H1 (cell line): ENCODE results near the gene ITGB2. TPM values are rescaled to one million over a fixed set of nuclear protein-coding genes. Genes with fewer than 3 reads are reported as not detected.
A peak's percentile ranks its signal among the peaks of the same experiment; 100 is the strongest.

Source experiments
- CTCF ChIA-PET: fragments of 300-600 bp; sonication (Branson Sonifier 250); formaldehyde crosslinking; loops from one replicate; lab custom pipeline; 2021; ENCODE audit not compliant: partially characterized antibody; lab: Charles Lee
- POLR2A ChIA-PET: fragments of 300-600 bp; sonication (Branson Sonifier 250); formaldehyde crosslinking; loops from one replicate; lab custom pipeline; 2021; ENCODE audit warnings: inconsistent platforms; ENCODE audit not compliant: partially characterized antibody; lab: Charles Lee
- DNase-seq, 2 experiments: peaks; one replicate each; pipeline versions ENCODE4 v3.0.0 to v3.0.0-alpha.2; 2010 to 2022; ENCODE audit warnings: low spot score in 2 of 2, low read depth in 1 of 2, mixed read lengths in 1 of 2
- FAIRE-seq: peaks from 2 replicates; lab custom pipeline; 2011; peaks lifted over from hg19 to GRCh38; lab: Jason Lieb, UNC
- H2AFZ ChIP-seq: 2 replicates; pipeline ENCODE4 v1.8.1; 2012; ENCODE audit warnings: low read length, inconsistent platforms
- H2AK5ac ChIP-seq: 2 replicates; pipeline ENCODE4 v1.6.1; 2013; ENCODE audit warnings: low read depth, low read length
- H2BK120ac ChIP-seq: replicated peaks from 2 replicates; pipeline ENCODE3; 2013; ENCODE audit warnings: low read depth, low read length, inconsistent platforms
- H2BK12ac ChIP-seq: 2 replicates; pipeline ENCODE4 v1.6.1; 2013; ENCODE audit warnings: low read depth, low read length
- H2BK15ac ChIP-seq: 2 replicates; pipeline ENCODE4 v1.6.1; 2013; ENCODE audit warnings: low read length
- H2BK20ac ChIP-seq: 2 replicates; pipeline ENCODE4 v1.6.1; 2013; ENCODE audit warnings: low read length
- H2BK5ac ChIP-seq: 2 replicates; pipeline ENCODE4 v1.6.1; 2013; ENCODE audit warnings: low read depth, low read length
- H3K14ac ChIP-seq: 2 replicates; pipeline ENCODE4 v1.6.1; 2013; ENCODE audit warnings: inconsistent platforms; ENCODE audit not compliant: insufficient read length
- H3K18ac ChIP-seq: 2 replicates; pipeline ENCODE4 v1.6.1; 2013; ENCODE audit warnings: low read length; ENCODE audit errors: extremely low read depth
- H3K23ac ChIP-seq: 2 replicates; pipeline ENCODE4 v1.6.1; 2013; ENCODE audit warnings: inconsistent platforms; ENCODE audit not compliant: insufficient read length
- H3K23me2 ChIP-seq: 2 replicates; pipeline ENCODE4 v1.6.1; 2013; ENCODE audit warnings: low read depth, low read length
- H3K27ac ChIP-seq: 2 replicates; pipeline ENCODE4 v1.6.1; 2011; ENCODE audit warnings: low read depth, low read length, inconsistent platforms
- H3K27me3 ChIP-seq, 4 experiments: replicated peaks in 1 of 4; 1 replicate in 1 of 4; 2 replicates in 3 of 4; pipeline versions ENCODE4 v1.6.1 to v1.8.1; 2011 to 2013; ENCODE audit warnings: low read length in 3 of 4, mild to moderate bottlenecking in 3 of 4, inconsistent platforms in 2 of 4, mixed read lengths in 2 of 4, moderate library complexity in 1 of 4; ENCODE audit not compliant: control insufficient read depth in 3 of 4, insufficient read depth in 3 of 4; ENCODE audit errors: extremely low read depth in 1 of 4
- H3K36me3 ChIP-seq, 4 experiments: 2 replicates each; pipeline versions ENCODE4 v1.6.1 to v1.8.1; 2011 to 2013; ENCODE audit warnings: mild to moderate bottlenecking in 4 of 4, low read length in 3 of 4, moderate library complexity in 2 of 4, control low read depth in 1 of 4, inconsistent platforms in 1 of 4; ENCODE audit not compliant: insufficient read depth in 4 of 4, control insufficient read depth in 2 of 4
- H3K4ac ChIP-seq: replicated peaks from 2 replicates; pipeline ENCODE3; 2013; ENCODE audit warnings: low read length, low read depth, mixed read lengths, inconsistent platforms; ENCODE audit not compliant: insufficient read length
- H3K4me1 ChIP-seq, 4 experiments: replicated peaks in 1 of 4; 1 replicate in 1 of 4; 2 replicates in 3 of 4; pipeline versions ENCODE4 v1.6.1 to v1.8.1; 2011 to 2013; ENCODE audit warnings: low read length in 3 of 4, inconsistent platforms in 2 of 4, mixed read lengths in 1 of 4; ENCODE audit not compliant: insufficient read depth in 4 of 4, control insufficient read depth in 3 of 4
- H3K4me2 ChIP-seq, 2 experiments: 2 replicates each; pipeline versions ENCODE4 v1.6.1 to v1.8.1; 2011 to 2013; ENCODE audit warnings: low read depth in 2 of 2, low read length in 2 of 2, control low read depth in 1 of 2, inconsistent platforms in 1 of 2, mild to moderate bottlenecking in 1 of 2; ENCODE audit not compliant: insufficient read depth in 1 of 2
- H3K4me3 ChIP-seq, 4 experiments: fragments of 200-600, 300-600 bp in 1 of 4; sonication (generic), shearing (Covaris generic), sonication (Bioruptor Twin) in 1 of 4; 2 replicates each; pipeline versions ENCODE4 v1.5.1 to v1.8.1; 2011 to 2016; ENCODE audit warnings: low read length in 4 of 4, low read depth in 3 of 4, control low read depth in 2 of 4, inconsistent platforms in 2 of 4, mild to moderate bottlenecking in 2 of 4, mixed read lengths in 1 of 4, moderate library complexity in 1 of 4; ENCODE audit not compliant: insufficient read depth in 2 of 4; ENCODE audit errors: extremely low read depth in 1 of 4
- H3K56ac ChIP-seq: replicated peaks from 2 replicates; pipeline ENCODE3; 2013; ENCODE audit warnings: low read depth, mild to moderate bottlenecking, mixed read lengths, low read length, inconsistent platforms; ENCODE audit not compliant: insufficient read length
- H3K79me1 ChIP-seq: 2 replicates; pipeline ENCODE4 v1.6.1; 2013; ENCODE audit warnings: low read depth, low read length, control low read depth
- H3K79me2 ChIP-seq, 2 experiments: 2 replicates each; pipeline versions ENCODE4 v1.6.1 to v1.8.1; 2012 to 2013; ENCODE audit warnings: low read length in 2 of 2, mild to moderate bottlenecking in 2 of 2, inconsistent platforms in 1 of 2; ENCODE audit not compliant: insufficient read depth in 2 of 2, control insufficient read depth in 1 of 2
- H3K9ac ChIP-seq, 4 experiments: replicated peaks in 1 of 4; 1 replicate in 1 of 4; 2 replicates in 3 of 4; pipeline versions ENCODE4 v1.6.1 to v1.8.1; 2011 to 2013; ENCODE audit warnings: low read depth in 3 of 4, low read length in 3 of 4, control low read depth in 2 of 4, mild to moderate bottlenecking in 2 of 4, moderate library complexity in 2 of 4, inconsistent platforms in 1 of 4; ENCODE audit errors: extremely low read depth in 1 of 4
- H3K9me3 ChIP-seq, 2 experiments: 2 replicates each; pipeline versions ENCODE4 v1.6.1 to v1.8.1; 2012 to 2013; ENCODE audit warnings: mild to moderate bottlenecking in 2 of 2, moderate library complexity in 2 of 2, control low read depth in 1 of 2, inconsistent platforms in 1 of 2, low read depth in 1 of 2, low read length in 1 of 2, mixed read lengths in 1 of 2; ENCODE audit not compliant: insufficient read depth in 2 of 2
- H4K20me1 ChIP-seq, 2 experiments: replicated peaks in 1 of 2; 2 replicates each; pipeline versions ENCODE3 to v1.8.1; 2011 to 2013; ENCODE audit warnings: inconsistent platforms in 2 of 2, low read length in 2 of 2, mild to moderate bottlenecking in 1 of 2; ENCODE audit not compliant: insufficient read depth in 2 of 2, control insufficient read depth in 1 of 2
- H4K5ac ChIP-seq: 2 replicates; pipeline ENCODE4 v1.6.1; 2013; ENCODE audit warnings: low read length, low read depth, mixed read lengths, inconsistent platforms; ENCODE audit not compliant: insufficient read length
- H4K8ac ChIP-seq: 2 replicates; pipeline ENCODE4 v1.8.0; 2013; ENCODE audit warnings: mild to moderate bottlenecking, moderate library complexity, low read length, inconsistent platforms; ENCODE audit not compliant: insufficient read depth; ENCODE audit errors: extremely low read depth
- H4K91ac ChIP-seq: replicated peaks from 2 replicates; pipeline ENCODE3; 2013; ENCODE audit warnings: low read length, mixed read lengths, inconsistent platforms; ENCODE audit not compliant: insufficient read length
- CBX8 ChIP-seq: fragments of 300-800, 300-1000 bp; sonication (generic); IDR thresholded peaks from 2 replicates; pipeline ENCODE4 v1.7.1; 2016; ENCODE audit warnings: low read depth, low read length, borderline replicate concordance
- WGBS, 2 experiments: shearing (Covaris generic) in 1 of 2; methylation state at CpG; one replicate each; pipeline versions ENCODE4 v1.1.6 to v1.1.7; 2013 to 2015; ENCODE audit warnings: low lambda C conversion rate in 2 of 2, mixed read lengths in 2 of 2, inconsistent platforms in 1 of 2, low coverage in 1 of 2, missing lambda C conversion rate in 1 of 2; ENCODE audit not compliant: insufficient replicate concordance in 2 of 2, insufficient coverage in 1 of 2, insufficient read length in 1 of 2; ENCODE audit errors: extremely low coverage in 1 of 2, missing lambda C conversion rate in 1 of 2; 5-methylcytosine and 5-hydroxymethylcytosine counted together
- polyA plus RNA-seq, 7 experiments: library from polyadenylated mRNA; depleted of rRNA in 3 of 7; stranded (reverse) in 5 of 7; unstranded in 2 of 7; fragments of >200 nt in 5 of 7; fragments of 200-250 nt in 2 of 7; gene quantifications; 1 replicate in 5 of 7; 2 replicates in 1 of 7; 4 replicates in 1 of 7; pipeline versions ENCODE4 v1.2.1 to v1.2.3, GENCODE V29; 2011 to 2013; ENCODE audit warnings: missing spikeins in 2 of 7, mixed read lengths in 2 of 7
- total RNA-seq: library from RNA; stranded (reverse); fragmentation: NEBNext Ultra II Directional; extraction: Animal tissue kit (Norgen Biotek cat#: 25700); gene quantifications from 2 replicates; pipeline ENCODE4 v1.2.1, GENCODE V29; 2021

ITGB2 gene
- total and polyA plus RNA-seq, 2 of the 8 experiments (the other 6 are each of a cell fraction or from before 2014, with no cell fraction given): 0.24 to 0.63 TPM

- Histone ChIP-seq H2BK20ac (no peak overlapping the region), H2BK12ac (no peak overlapping the region), H2AFZ (no peak overlapping the region), H3K9ac (no peak overlapping the region), H3K4me1 (peaks cover 0 to 16% (median 4%) of the 10 kb centered on the region in 4 experiments; a peak in 5 of 7 replicates), H3K4me3 (no peak overlapping the region), H4K8ac (no peak overlapping the region), H3K27ac (no peak overlapping the region), H2BK15ac (0 out of 2 replicates have a peak overlapping the region, but pooled peaks have one; percentile 72), H2BK5ac (no peak overlapping the region), H2BK120ac (no peak overlapping the region), H3K9me3 (no peaks in the 10 kb centered on the region), H3K18ac (no peak overlapping the region), H3K79me2 (no peaks in the 10 kb centered on the region), H3K4me2 (no peak overlapping the region), H4K20me1 (peaks cover 0 to 2% of the 10 kb centered on the region in 2 experiments), H3K4ac (no peak overlapping the region), H4K91ac (no peak overlapping the region), H3K23me2 (peaks cover 3% of the 10 kb centered on the region), H4K5ac (no peak overlapping the region), H2AK5ac (no peak overlapping the region), H3K79me1 (no peaks in the 10 kb centered on the region), H3K36me3 (no peaks in the 10 kb centered on the region; a peak in 1 of 8 replicates), H3K14ac (no peak overlapping the region), H3K56ac (no peak overlapping the region), H3K27me3 (no peaks in the 10 kb centered on the region), H3K23ac (no peak overlapping the region)
- POLR2A ChIA-PET: no interaction called here
- no peak for DNase-seq
- CTCF ChIA-PET: no interaction called here
- WGBS, 2 experiments: 91% methylated on average over 10 of the region's 10 CpGs; no CpG with 5 or more reads in 1 of the 2 experiments
- no peak for FAIRE-seq
- TF ChIP-seq CBX8: no peak
These were observed 78.6 kb downstream of the ITGB2 start for GRCh38 chr21:44842087-44842486.
